NCI-H748 (cell line): ENCODE results near the gene CCDC154.
"Not testable (repeated sequence)": the region's sequence is repeated elsewhere in the genome, so short reads cannot be mapped to it uniquely, and the experiment has no call there.

Experiments used
- DNase-seq: peaks from one replicate; lab custom pipeline; 2025; ENCODE audit not compliant: unreplicated experiment; lab: John Stamatoyannopoulos, UW

Gene CCDC154

GRCh38 chr16:1439699-1440074 is 4.7 kb downstream of the CCDC154 start:
- DNase-seq, result not testable (repeated sequence)

GRCh38 chr16:1439058-1439698 is 5.2 kb downstream of the CCDC154 start:
- DNase-seq, result no peak

- DNase-seq, result no peak
Measured at GRCh38 chr16:1438229-1439057, 5.9 kb downstream of the CCDC154 start.

DNA sequence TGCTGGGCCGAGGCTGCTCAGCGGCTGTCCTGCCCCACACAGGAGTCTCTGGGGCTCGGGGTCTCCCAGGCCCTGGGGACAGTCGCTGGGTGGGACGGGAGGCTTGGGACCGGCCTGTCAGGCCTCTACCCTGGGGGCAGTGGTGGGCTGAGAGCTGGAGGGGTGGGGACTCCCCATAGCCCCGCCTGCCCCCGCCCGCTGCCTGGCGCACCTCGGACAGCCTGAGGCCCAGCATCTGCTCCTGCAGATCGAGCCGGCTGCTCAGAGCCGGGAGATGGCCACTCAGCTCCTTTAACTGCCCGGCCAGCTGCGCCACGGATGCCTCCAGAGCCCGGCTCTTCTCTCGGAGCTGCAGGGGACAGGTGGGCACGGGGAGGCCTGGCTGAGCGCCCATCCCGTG is 6.8 kb downstream of the CCDC154 start:
- no peak for DNase-seq

DNA sequence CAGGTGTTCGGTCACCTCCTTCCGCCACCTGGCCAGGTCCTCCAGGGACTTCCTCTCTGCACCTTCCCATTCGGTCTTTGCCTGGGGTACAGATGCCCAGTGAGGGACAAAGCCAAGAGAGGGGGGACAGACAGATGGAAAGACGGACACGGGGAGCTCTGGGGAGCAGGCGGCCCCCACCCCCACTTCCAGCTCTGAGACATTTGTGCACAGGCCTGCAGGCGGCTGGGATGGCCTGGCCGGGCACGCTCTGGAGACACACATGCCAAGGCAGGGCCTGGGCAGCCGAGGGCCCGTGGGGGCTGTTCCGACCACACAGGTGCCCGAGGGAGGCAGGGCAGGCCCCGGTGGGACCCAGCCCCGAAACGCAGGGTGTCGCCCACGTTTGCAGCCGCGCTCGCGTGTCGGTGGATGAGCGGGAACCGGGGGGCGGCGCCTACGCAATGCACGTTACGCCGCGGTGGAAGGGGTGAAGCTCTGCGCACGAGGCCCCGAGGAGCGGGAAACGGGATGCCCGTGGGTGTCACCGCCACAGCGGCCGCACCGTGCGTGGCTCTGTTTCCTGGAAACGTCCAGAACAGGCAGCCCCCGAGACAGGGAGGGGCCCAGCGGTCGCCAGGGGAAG is 7.5 kb downstream of the CCDC154 start:
- DNase-seq, result no peak

GRCh38 chr16:1435921-1436697 is 8.2 kb downstream of the CCDC154 start:
- DNase-seq, result no peak

- no peak for DNase-seq
Measured at GRCh38 chr16:1434644-1435592, 9.4 kb downstream of the CCDC154 start.

DNA sequence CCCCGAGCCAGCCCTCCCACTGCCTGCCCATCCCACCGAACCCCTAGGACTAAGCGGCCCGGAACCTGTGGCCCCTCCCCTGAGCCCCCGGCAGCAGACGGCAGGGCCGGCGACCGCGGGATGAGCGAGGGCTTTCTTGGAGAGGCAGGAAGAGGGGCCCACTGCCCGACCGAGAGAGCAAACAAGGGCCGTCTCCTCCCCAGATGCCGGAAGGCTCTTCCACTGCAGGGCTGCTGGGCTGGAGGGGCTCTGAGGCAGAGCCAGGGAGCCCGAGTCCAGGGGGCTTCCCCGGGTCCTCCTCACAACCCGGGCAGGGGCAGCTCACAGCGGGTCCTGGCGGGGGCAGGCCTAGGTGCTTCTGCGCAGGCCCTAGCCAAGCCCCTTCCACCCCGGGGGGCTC is 10.6 kb downstream of the CCDC154 start:
- DNase-seq, result no peak

DNA sequence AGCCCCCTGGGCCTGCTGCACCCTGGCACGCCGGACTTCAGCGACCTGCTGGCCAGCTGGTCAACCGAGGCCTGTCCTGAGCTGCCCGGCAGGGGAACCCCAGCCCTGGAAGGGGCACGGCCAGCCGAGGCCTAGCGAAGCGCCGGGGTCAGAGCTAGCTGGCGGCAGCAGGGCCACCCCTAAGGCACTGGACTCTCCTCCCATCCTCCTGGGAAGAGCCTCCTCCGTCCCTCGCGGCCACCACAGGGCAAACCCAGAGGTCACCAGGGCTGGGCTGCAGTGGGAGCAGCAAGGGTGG is 11.1 kb downstream of the CCDC154 start:
- no peak for DNase-seq

- DNase-seq, result no peak
Measured at GRCh38 chr16:1432388-1433262, 11.7 kb downstream of the CCDC154 start.

GRCh38 chr16:1431497-1432270 is 12.7 kb downstream of the CCDC154 start:
- DNase-seq, result no peak

GRCh38 chr16:1430759-1431496 is 13.4 kb downstream of the CCDC154 start, which contains the start of gene PERCC1:
Gene PERCC1 (plus strand): TSS chr16:1431078. CDS start chr16:1432594, 1,516 bp downstream.
- DNase-seq, result peak; percentile 60

DNA sequence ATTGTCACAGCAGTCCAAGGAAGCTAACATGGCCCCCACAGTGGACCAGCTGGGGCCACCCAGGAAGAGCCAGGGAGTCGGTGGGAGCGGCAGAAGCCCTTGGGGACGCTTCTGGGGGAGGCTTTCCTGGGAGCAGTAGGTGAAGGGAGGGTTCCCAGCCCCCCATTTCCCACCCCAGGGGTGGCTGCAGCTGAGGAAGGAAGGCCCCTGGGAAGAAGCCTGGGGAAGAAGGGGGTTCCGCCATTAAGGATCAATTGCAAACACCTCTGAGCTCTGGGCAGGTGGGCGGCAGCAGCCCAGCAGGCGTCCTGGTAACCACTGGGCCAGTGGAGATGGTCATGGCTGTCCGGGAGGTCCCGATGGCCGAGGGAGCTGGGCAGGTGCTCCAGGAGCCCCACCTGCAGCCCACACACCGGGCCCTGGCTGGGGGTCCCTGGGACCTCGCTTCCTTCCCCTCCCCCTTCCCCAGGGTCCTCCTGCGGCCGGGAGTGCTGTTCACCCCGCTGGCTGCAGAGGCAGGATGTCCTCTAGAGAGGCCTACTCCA is 14.1 kb downstream of the CCDC154 start:
- DNase-seq, result no peak

GRCh38 chr16:1429631-1430030 is 14.7 kb downstream of the CCDC154 start:
- DNase-seq, result no peak

DNA sequence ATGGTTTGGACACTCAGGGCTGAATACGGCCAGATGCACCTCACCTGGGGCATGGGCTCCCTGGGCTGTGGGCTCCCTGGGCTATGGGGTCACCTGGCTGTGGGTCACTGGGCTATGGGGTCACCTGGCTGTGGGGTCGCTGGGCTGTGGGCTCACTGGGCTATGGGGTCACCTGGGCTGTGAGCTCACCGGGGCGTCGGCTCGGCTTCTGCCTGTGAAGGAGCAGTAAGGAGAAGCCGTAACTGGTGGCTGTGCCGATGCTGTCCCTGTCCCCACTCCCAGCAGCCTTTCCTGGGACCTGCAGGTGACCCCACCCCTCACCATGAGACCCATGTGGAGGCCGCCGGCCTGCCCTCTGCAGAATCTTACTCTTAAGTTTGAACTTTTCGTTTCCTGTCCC is 15.3 kb downstream of the CCDC154 start:
- no peak for DNase-seq

- no peak for DNase-seq
Measured at GRCh38 chr16:1428511-1428910, 15.8 kb downstream of the CCDC154 start.
